ENCODE data around the gene LARP4B.

DNA sequence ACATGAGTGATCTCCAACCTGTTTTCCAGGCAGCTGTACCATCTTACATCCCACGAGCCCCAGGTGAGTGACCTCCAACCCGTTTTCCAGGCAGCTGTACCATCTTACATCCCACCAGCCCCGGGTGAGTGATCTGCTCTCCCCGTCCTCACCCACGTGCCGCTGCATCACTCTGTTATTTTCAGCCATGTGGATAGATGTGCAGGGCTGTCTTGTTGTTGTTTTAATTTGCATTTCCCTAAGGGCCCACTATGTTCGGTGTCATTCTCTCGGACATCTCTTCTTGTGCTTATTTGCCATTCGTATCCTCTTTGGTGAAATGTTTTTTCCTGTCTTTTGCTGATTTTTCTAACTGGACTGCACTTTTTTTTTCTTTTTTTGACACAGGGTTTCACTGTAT lies 17.9 kb upstream of the LARP4B start:
- TF ChIP-seq, protein P1, sequence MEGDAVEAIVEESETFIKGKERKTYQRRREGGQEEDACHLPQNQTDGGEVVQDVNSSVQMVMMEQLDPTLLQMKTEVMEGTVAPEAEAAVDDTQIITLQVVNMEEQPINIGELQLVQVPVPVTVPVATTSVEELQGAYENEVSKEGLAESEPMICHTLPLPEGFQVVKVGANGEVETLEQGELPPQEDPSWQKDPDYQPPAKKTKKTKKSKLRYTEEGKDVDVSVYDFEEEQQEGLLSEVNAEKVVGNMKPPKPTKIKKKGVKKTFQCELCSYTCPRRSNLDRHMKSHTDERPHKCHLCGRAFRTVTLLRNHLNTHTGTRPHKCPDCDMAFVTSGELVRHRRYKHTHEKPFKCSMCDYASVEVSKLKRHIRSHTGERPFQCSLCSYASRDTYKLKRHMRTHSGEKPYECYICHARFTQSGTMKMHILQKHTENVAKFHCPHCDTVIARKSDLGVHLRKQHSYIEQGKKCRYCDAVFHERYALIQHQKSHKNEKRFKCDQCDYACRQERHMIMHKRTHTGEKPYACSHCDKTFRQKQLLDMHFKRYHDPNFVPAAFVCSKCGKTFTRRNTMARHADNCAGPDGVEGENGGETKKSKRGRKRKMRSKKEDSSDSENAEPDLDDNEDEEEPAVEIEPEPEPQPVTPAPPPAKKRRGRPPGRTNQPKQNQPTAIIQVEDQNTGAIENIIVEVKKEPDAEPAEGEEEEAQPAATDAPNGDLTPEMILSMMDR (IDR thresholded peaks at IDR 0.05) = no peak
- TF ChIP-seq TP53 (CRISPR knock-in tag; IDR thresholded peaks at IDR 0.05) = no peak
- no peak for TF ChIP-seq RFX5 (IDR thresholded peaks at IDR 0.05)
- no peak for TF ChIP-seq EP300 (IDR thresholded peaks at IDR 0.05)
- no peak for TF ChIP-seq FOXS1 (CRISPR knock-in tag; IDR thresholded peaks at IDR 0.05)
- no peak for TF ChIP-seq CEBPB (IDR thresholded peaks at IDR 0.05)
- no peak for TF ChIP-seq BHLHE40 (IDR thresholded peaks at IDR 0.05; ENCODE audit: low read depth, low read length)
- TF ChIP-seq, protein P2, sequence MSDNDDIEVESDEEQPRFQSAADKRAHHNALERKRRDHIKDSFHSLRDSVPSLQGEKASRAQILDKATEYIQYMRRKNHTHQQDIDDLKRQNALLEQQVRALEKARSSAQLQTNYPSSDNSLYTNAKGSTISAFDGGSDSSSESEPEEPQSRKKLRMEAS (IDR thresholded peaks at IDR 0.05) = no peak
- no peak for TF ChIP-seq POLR2A (IDR thresholded peaks at IDR 0.05; ENCODE audit: low read length)
- TF ChIP-seq JUNB (IDR thresholded peaks at IDR 0.05) = no peak

All from A549 (cell line).